ENCODE measurements around the gene WWC2.

DNA sequence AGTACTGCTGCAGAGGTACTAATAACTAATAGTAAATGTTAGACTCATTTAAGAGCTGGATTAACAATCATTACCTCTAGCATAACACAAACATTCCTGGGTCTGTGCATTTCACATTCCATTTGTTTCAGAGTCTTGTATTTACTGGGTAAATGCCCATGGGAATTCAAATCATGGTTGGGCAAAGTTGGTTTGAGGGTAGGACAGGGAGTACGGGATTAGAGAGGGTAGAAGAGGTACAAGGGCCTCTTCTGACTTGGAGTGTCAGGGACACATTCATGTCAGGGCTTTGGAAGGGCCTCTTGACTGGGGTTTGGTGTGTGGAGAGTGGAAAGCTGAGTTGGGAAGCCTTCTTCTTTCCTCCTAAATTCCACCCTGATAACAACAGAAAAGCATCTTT, 65.9 kb downstream of the WWC2 start:
- no peak for TF ChIP-seq YY1 (IDR thresholded peaks at IDR 0.05; ENCODE audit: low read depth)
- TF ChIP-seq TCF12 (IDR thresholded peaks at IDR 0.05; ENCODE audit: low read depth) = no peak
- TF ChIP-seq, protein P1, sequence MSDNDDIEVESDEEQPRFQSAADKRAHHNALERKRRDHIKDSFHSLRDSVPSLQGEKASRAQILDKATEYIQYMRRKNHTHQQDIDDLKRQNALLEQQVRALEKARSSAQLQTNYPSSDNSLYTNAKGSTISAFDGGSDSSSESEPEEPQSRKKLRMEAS (IDR thresholded peaks at IDR 0.05) = no peak
- no peak for TF ChIP-seq TAF1 (IDR thresholded peaks at IDR 0.05; ENCODE audit: low read depth)
- TF ChIP-seq, protein P2, sequence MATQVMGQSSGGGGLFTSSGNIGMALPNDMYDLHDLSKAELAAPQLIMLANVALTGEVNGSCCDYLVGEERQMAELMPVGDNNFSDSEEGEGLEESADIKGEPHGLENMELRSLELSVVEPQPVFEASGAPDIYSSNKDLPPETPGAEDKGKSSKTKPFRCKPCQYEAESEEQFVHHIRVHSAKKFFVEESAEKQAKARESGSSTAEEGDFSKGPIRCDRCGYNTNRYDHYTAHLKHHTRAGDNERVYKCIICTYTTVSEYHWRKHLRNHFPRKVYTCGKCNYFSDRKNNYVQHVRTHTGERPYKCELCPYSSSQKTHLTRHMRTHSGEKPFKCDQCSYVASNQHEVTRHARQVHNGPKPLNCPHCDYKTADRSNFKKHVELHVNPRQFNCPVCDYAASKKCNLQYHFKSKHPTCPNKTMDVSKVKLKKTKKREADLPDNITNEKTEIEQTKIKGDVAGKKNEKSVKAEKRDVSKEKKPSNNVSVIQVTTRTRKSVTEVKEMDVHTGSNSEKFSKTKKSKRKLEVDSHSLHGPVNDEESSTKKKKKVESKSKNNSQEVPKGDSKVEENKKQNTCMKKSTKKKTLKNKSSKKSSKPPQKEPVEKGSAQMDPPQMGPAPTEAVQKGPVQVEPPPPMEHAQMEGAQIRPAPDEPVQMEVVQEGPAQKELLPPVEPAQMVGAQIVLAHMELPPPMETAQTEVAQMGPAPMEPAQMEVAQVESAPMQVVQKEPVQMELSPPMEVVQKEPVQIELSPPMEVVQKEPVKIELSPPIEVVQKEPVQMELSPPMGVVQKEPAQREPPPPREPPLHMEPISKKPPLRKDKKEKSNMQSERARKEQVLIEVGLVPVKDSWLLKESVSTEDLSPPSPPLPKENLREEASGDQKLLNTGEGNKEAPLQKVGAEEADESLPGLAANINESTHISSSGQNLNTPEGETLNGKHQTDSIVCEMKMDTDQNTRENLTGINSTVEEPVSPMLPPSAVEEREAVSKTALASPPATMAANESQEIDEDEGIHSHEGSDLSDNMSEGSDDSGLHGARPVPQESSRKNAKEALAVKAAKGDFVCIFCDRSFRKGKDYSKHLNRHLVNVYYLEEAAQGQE (IDR thresholded peaks at IDR 0.05; ENCODE audit: low read depth) = no peak
- no peak for TF ChIP-seq CREB1 (IDR thresholded peaks at IDR 0.05; ENCODE audit: low read depth)

Data from Ishikawa (cell line).